Chondrocyte (in vitro differentiated cells): ENCODE measurements around the gene BTBD16. TPM values are rescaled to one million over a fixed set of nuclear protein-coding genes. Genes with fewer than 3 reads are reported as not detected.

Source experiments
- DNase-seq: peaks from one replicate; pipeline ENCODE4 v3.0.0; 2021; ENCODE audit warnings: mixed read lengths, low spot score
- H3K27ac Mint-ChIP-seq: one replicate; pipeline ENCODE4 v1.8.0; 2021; ENCODE audit warnings: mild to moderate bottlenecking, moderate library complexity, mixed read lengths; ENCODE audit not compliant: unreplicated experiment
- H3K27me3 Mint-ChIP-seq: 2 replicates; pipeline ENCODE4 v1.8.0; 2021; ENCODE audit warnings: low read depth, mixed read lengths
- H3K36me3 Mint-ChIP-seq: 2 replicates; pipeline ENCODE4 v1.8.0; 2021; ENCODE audit warnings: low read depth, mixed read lengths
- H3K4me1 Mint-ChIP-seq: 2 replicates; pipeline ENCODE4 v1.8.0; 2021; ENCODE audit warnings: low read depth, mild to moderate bottlenecking, mixed read lengths
- H3K4me3 Mint-ChIP-seq: one replicate; pipeline ENCODE4 v1.8.0; 2021; ENCODE audit warnings: mild to moderate bottlenecking, moderate library complexity, mixed read lengths; ENCODE audit not compliant: unreplicated experiment
- H3K9me3 Mint-ChIP-seq: 2 replicates; pipeline ENCODE4 v1.8.0; 2021; ENCODE audit warnings: low read depth, mixed read lengths
- CTCF ChIP-seq: fragments of 200-600 bp; sonication (generic); IDR thresholded peaks from 2 replicates; pipeline ENCODE4 v1.5.0; 2021; ENCODE audit warnings: antibody characterized with exemption, mild to moderate bottlenecking, moderate library complexity
- total RNA-seq: library from RNA; stranded (reverse); gene quantifications from 3 replicates; pipeline ENCODE4 v1.2.1, GENCODE V29; 2021

The BTBD16 gene
- total RNA-seq, 1 donor from 2014 or later = 0.10 TPM

DNA sequence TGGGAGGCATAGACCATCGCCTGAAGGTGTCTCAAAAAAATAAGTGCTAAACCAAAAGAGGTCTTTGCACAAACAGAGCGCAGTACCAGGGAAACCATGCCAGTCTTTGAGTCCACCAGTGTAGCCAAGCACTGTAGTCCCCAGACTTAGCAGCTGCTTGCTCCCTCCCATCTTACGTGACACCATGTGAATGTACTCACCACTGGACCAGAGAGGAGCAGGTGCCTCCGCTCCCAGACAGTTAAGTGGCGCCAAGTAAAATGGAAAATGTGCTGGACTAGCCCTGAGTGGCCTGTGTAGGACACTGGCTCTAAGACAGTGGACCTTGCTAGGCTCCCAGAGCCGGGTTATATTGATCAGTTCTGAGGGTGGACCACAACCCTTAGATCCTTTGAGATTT lies 55.7 kb downstream of the BTBD16 start:
- Mint-ChIP-seq H3K27ac (no peak overlapping the region), H3K4me3 (no peak overlapping the region), H3K9me3 (peaks cover 6% of the 10 kb centered on the region), H3K4me1 (peaks cover 22% of the 10 kb centered on the region), H3K27me3 (no peaks in the 10 kb centered on the region), H3K36me3 (no peaks in the 10 kb centered on the region)
- TF ChIP-seq CTCF = no peak
- no peak for DNase-seq

DNA sequence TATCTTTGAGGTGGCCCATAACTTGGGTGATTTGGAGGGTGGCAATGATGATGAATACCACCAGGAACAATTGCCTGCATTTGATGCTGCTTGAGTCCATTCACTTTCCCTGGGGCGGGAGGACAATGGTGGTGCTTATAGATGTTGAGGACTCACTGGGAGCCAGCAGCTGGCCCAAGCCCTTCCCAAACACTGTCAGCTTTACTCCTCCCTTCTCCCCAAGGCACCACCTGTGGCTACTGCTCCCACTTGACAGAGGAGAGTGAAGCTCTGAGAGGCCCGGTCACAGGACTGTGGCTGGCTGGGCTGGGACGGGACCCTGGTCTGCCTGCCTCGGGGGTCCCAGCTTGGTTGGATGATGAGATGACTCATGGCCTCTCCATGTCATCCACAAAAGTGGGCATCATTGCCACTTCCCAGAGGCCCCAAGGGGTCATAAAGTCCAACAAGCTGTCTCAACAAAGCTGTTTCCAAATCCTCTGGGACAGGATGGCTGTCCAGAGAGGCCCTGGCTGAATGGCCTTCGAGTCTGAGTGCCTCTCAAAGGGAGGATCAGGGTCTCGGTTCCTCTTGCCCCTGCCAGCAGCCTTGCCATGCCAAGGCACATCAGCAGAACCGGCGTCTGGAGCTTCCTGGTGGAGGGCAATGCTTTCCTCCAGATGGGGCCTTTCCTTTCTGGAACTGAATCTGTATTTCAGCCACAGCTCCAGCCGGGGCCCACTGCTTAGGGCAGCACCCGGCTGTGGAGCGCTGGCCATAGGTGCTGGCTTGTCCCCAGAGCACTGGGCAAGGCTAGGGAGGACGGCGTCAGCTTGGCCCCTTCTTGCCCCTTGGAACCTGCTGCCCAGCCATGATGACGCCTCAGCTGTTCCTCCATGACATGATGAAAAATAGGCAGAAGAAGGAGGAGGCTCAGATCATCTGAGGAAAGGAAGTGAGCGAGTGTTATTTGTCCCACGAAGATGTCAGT lies 56.4 kb downstream of the BTBD16 start:
- H3K36me3 Mint-ChIP-seq = no peaks in the 10 kb centered on the region
- no peak for TF ChIP-seq CTCF
- DNase-seq = no peak
- peaks cover 25% of the 10 kb centered on the region for H3K4me1 Mint-ChIP-seq
- no peak overlapping the region for H3K4me3 Mint-ChIP-seq
- H3K9me3 Mint-ChIP-seq = peaks cover 1% of the 10 kb centered on the region
- no peaks in the 10 kb centered on the region for H3K27me3 Mint-ChIP-seq
- no peak overlapping the region for H3K27ac Mint-ChIP-seq

DNA sequence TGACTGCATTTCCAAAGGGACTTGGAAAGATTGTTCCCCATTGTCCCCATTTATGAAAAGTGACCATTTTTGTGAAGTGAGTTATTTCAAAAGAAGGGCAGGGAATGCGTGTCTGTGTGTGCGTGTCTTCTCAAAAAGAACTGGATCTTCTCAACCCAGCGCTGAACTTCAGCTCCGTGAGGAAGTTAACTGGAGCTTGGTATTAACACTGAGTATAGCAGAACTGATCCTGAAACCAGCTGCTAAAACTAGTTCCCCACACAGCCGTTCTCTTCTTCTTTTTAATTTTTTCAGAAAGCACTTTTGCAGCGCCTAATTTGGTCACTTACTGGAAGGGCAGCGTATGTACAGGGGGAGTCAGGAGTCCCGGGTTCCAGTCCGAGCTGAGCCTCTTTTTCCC lies 57.6 kb downstream of the BTBD16 start:
- Mint-ChIP-seq H3K4me1 (peaks cover 25% of the 10 kb centered on the region), H3K9me3 (no peaks in the 10 kb centered on the region)

GRCh38 chr10:122329416-122329815 lies 58.3 kb downstream of the BTBD16 start:
- no peaks in the 10 kb centered on the region for H3K9me3 Mint-ChIP-seq
- no peak for DNase-seq
- H3K27ac Mint-ChIP-seq = no peak overlapping the region
- peaks cover 19% of the 10 kb centered on the region for H3K4me1 Mint-ChIP-seq
- no peaks in the 10 kb centered on the region for H3K27me3 Mint-ChIP-seq
- no peak overlapping the region for H3K4me3 Mint-ChIP-seq
- no peak for TF ChIP-seq CTCF
- no peaks in the 10 kb centered on the region for H3K36me3 Mint-ChIP-seq

More for the DNA sequence above, 57.6 kb downstream of the BTBD16 start:
- H3K36me3 Mint-ChIP-seq = no peaks in the 10 kb centered on the region
- no peak for DNase-seq
- no peak overlapping the region for H3K4me3 Mint-ChIP-seq
- H3K27ac Mint-ChIP-seq = no peak overlapping the region
- no peak for TF ChIP-seq CTCF
- no peaks in the 10 kb centered on the region for H3K27me3 Mint-ChIP-seq

DNA sequence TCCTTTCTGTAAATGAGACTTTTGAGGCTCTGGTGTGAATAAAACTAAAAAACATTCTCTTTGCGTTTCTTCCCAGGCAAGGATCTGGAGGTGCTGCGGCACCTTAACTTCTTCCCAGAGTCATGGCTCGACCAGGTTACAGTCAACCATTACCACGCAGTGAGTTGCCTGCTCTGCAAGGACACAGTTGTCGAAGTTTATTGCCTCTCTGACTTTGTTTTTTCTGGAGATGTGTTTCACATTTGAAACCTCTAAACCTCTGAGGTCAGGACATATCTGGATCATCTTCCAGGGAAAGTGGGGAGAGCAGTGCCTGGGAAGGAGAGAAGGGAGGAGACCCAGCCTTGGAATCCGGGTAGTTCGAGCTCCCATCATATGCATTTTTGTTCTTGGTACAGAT lies 60.0 kb downstream of the BTBD16 start:
- H3K4me3 Mint-ChIP-seq = no peak overlapping the region
- no peak for DNase-seq
- no peaks in the 10 kb centered on the region for H3K36me3 Mint-ChIP-seq
- peaks cover 10% of the 10 kb centered on the region for H3K4me1 Mint-ChIP-seq
- no peaks in the 10 kb centered on the region for H3K27me3 Mint-ChIP-seq
- no peaks in the 10 kb centered on the region for H3K9me3 Mint-ChIP-seq
- TF ChIP-seq CTCF = no peak
- no peak overlapping the region for H3K27ac Mint-ChIP-seq
